Activated CD8-positive, alpha-beta memory T cell treated with anti-CD3 and anti-CD28 coated beads, Interleukin-2, amount 50 U/mL, for 1 hour (primary cell): ENCODE measurements around the gene RAB37.

ENCODE experiments used
- DNase-seq: peaks from one replicate; pipeline ENCODE4 v3.0.0-alpha.2; 2020; ENCODE audit errors: extremely low read depth

RAB37 gene

DNA sequence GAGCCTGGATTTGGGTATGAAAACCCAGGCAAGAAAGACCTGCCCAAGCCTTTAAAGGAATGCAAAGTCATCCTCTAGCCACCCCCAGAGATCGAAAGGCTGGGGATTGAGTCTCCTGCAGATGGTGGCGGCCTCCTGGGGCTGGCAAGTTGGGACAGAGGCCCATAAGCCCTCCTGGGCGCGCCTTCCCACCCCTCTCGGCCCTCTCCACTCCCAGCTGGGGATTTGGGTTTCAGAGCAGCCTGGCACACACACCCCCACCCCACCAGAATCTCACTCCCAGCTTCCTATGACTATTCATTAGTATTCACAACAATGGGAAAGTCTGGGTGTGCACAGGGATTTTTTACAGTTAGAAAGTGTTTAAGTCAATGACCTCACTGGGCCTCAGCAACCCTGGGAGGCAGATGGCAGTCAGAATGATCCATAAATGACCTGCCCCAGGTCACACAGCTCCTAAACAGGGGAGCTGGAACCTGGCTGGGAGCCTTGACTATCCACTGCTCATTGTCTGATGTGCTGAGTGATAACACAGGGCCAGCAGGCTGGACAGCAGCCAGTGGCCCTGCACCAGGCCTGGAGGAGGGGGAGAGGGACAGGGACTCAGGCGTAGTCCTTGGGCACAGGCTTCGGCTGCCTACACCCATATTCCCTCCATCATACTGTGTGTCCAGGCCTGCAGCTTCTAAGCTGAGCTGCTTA is 23.5 kb downstream of the RAB37 start:
- DNase-seq: no peak

DNA sequence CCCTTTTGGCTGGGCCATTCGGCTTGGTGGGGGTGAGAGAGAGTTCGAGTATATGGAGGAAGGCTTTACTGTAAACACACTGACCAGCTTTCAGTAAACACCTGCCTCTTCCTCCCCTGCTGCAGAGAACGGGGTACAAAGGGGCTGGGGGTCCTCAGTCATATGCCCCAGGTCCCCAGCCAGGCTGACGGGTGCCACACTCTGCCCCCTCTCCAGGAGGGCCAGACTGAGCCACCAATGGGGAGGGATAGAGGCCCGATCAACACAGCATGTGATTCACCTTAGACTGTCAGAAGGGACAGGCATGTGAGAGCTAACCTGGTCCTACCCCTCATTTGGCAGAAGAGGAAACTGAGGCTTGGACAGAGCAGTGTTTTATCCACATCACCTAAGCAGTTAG is 24.4 kb downstream of the RAB37 start:
- DNase-seq: no peak

DNA sequence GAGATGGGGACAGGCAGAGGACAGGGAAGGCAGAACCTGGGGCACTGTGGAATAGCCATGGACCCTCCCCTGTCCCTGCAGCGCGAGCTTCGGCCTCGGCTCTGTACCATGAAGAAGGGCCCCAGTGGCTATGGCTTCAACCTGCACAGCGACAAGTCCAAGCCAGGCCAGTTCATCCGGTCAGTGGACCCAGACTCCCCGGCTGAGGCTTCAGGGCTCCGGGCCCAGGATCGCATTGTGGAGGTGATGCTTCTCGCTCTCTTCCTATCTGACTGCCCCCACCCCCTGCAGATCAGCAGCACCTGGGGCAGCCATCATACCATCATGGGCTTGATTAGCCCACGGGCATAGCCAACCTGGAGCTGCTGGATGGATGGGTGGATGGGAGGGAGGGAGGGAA is 24.9 kb downstream of the RAB37 start:
- no peak for DNase-seq

DNA sequence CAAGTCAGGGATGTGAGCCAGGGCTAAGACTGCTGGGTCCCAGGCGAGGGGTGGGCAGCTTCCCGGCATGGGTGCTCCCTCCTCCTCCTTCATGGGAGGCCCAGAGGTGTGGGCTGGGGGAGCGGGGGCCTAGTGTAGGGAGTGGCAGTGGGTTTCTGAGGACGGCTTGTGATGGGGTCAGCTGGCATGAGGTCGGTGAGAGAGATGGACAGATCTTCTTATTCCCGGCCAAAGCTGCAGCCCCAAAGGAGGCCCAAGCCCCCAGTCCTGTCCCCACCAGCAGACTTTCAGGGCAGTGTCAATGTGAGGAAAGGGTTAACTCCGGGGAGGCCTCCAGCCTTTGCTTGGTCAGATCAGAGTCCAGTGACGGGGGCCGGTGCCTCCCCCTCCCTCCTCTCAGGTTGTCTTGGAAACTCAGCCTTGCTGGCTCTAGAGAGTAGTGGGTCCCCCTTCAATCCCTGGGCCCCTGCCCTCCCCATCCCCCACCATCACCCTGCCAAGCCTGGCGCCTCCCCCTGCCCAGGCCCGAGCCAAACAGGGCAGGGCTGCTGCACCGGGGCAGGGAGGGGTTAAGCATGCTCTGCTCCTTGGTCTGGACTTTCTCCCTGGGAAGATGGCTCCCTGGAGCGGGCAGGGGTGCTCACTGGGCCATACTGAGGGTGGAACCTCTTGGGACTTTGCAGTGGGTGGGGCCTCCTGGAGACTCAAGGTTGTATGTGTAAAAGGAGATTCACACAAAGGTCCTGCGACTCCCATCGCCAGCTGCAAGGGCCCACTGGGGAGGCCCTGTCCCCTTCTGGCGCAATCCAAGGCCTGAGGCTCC is 26.7 kb downstream of the RAB37 start:
- DNase-seq: no peak

DNA sequence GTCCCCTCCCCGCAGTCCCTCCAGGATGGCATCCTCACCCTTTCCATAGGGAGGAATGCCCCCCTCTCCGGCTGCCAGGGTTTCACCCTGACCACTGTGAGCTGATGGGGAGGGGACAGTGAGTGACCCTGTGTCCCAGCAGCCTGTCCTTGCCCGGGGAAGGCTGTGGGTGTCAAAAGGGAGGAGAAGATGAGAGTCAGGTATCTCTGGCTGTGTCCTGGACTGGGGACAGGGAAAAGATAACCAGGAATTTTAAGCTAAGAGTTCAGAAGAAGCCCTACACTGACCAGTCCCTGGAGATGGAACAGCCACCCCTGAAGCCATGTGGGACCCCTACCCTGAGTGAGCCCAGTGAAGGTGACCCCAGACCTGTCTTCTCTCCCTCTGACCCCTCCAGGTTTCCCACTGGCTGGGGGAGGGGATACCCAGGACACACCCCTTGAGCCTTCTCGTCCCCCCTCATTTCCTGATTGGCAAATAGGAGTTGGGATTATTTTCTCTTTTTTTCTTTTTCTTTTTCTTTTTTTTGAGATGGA is 27.8 kb downstream of the RAB37 start:
- no peak for DNase-seq

DNA sequence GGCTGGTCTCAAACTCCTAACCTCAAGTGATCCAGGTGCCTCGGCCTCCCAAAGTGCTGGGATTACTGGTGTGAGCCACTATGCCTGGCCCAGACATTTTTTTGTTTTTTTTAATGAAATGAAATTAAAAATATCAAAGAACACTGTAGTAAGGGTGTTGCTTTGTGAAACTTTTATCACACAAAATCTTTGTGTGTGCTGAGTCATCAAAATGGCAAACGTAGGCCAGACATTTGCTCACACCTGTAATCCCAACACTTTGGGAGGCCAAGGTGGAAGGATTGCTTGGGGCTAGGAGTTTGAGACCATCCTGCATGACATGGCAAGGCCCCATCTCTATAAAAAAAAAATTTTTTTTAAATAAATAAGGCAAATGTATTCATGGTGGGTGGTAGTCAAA is 29.4 kb downstream of the RAB37 start:
- no peak for DNase-seq

DNA sequence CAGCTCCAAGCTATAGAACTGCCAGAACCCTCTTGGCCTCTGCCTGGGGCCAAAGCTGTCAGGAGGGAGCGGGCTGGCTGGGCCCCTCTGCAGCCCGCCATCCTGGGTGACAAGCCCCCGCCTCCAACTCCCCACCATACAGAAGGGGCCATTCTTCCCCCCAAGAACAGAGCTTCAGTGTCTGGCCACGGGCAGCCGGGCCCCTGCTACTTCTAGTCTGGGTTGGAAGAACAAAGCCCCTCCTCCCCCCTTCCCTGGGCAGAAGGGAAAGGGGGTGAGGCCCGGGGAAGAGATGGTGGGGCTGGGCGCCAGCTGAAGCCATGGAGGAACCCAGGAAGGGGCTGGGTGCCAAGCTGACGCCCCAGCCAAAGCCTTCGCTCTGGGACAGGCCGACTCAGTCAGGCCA is 30.1 kb downstream of the RAB37 start:
- no peak for DNase-seq

DNA sequence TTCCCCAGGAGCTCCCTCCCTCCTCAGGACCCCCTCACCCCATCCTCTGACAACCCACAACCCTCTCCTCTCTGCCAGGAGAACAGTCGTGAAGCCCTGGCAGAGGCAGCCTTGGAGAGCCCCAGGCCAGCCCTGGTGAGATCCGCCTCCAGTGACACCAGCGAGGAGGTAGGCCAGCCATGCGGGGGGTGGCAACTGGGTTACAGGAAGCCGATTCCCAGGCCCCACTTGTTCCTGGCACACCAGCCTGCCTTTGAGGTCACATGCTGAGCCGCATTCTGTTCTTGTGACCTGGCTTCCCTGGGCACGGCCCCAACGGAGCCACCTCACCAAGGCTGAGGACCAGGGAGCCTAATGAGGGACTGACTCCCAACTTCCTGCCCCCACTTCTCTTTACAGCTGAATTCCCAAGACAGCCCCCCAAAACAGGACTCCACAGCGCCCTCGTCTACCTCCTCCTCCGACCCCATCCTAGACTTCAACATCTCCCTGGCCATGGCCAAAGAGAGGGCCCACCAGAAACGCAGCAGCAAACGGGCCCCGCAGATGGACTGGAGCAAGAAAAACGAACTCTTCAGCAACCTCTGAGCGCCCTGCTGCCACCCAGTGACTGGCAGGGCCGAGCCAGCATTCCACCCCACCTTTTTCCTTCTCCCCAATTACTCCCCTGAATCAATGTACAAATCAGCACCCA is 31.2 kb downstream of the RAB37 start:
- DNase-seq: no peak

DNA sequence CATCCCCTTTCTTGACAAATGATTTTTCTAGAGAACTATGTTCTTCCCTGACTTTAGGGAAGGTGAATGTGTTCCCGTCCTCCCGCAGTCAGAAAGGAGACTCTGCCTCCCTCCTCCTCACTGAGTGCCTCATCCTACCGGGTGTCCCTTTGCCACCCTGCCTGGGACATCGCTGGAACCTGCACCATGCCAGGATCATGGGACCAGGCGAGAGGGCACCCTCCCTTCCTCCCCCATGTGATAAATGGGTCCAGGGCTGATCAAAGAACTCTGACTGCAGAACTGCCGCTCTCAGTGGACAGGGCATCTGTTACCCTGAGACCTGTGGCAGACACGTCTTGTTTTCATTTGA is 31.7 kb downstream of the RAB37 start:
- DNase-seq: no peak

DNA sequence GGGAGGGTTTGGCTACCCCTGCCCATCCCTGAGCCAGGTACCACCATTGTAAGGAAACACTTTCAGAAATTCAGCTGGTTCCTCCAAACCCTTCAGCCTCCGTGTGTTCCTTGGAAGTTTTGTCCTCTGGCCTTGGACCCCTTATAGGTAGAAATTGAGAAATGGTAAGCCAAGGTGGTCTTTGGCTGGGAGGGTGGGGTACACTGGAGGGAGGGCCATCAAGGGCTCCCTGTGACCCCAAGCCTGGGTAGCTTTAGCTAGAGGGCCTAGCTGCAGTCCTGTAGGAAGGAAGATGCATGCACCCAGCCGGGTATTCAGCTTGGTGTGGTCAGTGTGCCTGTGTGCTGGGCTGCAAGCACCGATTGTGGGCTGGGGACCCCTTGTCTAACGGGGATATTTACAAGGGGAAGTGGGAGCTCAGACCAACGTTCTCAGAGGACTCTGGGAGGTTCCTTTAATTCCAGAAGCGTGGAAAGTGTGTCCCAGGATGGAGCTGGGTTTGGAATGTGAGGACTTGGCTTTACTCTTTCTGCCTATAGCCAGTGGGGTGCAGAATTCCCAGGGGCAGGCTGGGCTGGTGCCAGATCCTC is 32.3 kb downstream of the RAB37 start:
- no peak for DNase-seq

DNA sequence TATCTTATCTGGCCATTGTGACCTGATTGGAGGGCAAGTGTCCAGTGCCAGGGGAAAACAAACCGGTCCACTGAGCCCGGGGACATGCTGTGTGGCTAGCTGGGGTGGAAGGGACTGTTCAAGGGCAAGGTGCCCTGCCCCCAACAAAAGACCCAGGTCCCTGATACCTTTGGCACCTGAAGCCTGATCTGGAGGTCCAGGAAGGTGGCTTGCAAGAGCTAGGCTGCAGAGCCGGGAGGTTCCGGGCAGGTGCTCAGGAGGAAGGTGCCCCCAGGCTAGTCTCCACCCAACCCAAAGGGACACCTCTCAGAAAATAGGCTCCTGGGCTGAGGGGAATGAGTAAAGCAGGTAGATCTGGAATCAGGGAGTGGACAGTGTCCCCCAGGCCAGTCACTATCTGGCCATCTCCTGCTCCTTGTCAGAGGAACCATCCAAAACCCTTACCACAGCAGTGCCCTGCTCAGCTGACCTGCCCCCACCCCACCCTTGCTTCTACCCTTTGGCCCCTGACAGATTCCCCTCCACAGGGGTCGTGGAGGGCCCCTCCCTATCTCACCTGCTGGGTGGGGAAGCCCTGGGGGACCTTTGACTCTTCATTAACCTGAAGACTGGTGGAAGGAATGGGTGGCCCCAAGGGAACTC is 32.9 kb downstream of the RAB37 start:
- DNase-seq: no peak

DNA sequence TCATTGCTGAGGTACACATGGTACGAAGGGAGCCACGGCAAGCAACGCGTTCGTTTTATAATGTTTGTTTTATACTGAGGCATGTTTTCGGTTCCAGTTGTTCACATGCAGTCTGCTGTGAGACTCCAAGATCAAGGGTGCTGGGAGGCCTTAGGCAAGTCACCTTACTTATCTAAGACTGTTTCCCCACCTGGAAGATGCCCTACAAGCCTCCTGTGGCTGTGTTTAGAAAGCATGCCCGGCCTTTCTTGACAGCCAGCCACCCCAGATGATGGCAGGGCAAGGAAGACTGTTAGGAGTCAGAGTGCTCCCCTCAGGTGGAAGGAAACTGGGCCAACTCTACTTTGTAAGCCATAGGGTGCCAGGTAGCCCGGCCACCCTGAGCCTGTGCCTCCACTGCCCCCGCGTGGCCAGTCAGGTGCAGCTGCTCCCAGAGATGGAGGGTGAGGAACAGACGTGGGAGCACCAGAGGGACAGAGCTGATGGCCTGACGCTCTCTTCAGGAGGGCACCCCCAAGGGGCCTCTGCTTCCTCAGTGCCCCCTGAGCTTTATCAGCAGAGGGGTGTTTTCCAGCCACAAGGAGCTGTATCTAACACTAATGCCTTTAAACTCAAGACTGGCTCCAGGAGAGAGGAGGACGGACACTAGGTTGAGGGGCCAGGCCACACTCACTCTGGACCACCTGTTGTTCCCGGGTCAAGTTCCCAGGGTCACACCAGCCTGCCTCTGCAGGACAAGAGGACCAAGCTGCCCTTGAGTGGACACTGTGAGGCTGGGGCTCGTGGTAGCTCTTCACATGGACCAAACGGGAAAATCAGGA is 33.7 kb downstream of the RAB37 start:
- DNase-seq: peak; percentile 55

DNA sequence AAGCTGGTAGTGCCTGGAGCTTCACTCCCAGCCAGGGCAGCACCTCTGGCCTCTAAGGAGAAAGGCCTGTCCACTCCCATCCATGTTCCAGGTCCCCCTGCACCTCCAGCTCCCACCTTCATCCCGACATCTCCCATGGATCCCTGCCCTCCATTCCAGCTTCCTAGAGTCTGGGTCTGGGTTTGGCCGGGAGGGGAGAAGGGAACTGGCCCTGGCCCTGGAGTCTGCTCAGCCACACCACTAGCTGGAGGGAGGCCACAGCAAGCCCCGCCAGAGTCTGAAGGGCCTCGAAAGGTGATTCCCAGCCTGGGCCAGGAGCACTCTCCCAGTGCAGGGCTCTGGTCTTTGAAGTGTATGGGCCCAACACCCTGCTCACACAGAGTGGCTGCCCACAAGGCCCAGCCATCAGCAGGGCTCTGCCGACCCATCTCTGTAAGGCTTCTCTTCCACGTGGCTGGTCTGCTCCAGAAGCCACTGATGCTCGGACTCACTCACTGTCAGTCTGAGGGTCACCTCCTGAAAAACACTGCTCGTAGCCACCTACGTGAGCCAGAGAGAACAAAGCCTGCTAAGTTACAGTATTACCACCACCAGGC is 34.4 kb downstream of the RAB37 start:
- no peak for DNase-seq

DNA sequence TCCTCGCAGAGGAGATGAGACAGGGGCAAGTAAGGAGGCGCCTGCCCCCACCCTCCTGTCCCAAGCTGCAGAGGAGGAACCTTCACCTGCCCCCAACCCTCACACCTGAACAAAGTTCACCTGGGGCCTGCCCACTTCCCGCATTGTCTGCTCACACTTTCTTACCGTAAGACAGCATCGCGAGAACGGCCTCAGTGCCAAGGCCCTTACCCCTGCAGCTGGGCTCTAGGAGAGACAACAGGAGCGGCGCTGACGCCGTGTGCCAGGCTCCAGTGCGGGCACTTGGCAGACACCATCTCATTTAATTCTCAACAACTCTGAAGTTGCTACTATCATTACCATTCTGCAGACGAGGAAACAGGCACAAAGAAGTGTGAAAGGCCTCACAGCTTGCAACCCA is 35.0 kb downstream of the RAB37 start:
- no peak for DNase-seq

DNA sequence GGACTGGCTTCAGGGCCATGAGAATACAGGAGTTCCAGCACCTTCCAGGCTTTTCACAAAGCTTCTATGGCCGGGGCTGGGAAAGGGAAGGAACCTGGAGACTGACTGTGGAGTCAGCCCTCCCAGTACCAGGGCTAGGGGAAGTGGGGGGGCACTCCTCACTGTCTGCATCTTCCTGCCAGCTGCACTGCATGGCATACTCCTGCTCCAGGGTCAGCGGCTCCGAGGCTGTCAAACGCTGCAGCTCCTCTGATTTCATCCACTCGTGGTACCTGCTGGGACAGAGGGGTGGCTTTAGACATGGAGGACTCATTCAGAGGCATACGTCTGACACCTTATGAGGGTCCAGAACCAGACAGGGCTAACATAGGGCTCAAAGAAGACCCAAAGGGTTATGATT is 36.4 kb downstream of the RAB37 start:
- no peak for DNase-seq

DNA sequence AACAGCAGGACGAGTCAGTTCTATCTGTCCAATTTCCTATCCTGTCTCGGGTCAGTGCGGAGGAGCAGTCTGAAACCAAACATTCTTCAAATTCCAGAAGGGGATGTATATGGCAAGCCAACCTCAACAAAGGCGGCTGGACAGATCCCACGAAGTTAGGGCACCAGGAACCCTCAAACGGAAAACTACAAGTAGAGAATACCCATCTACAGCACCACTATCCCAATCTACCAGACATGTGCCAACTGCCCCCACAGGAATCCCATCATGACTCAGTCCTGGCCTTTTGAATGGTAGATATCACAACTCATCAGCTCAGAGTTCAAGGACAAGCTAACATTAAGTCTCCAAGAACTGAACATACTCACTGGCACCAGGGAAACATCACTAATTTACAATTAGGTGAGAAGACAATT is 36.8 kb downstream of the RAB37 start:
- no peak for DNase-seq

DNA sequence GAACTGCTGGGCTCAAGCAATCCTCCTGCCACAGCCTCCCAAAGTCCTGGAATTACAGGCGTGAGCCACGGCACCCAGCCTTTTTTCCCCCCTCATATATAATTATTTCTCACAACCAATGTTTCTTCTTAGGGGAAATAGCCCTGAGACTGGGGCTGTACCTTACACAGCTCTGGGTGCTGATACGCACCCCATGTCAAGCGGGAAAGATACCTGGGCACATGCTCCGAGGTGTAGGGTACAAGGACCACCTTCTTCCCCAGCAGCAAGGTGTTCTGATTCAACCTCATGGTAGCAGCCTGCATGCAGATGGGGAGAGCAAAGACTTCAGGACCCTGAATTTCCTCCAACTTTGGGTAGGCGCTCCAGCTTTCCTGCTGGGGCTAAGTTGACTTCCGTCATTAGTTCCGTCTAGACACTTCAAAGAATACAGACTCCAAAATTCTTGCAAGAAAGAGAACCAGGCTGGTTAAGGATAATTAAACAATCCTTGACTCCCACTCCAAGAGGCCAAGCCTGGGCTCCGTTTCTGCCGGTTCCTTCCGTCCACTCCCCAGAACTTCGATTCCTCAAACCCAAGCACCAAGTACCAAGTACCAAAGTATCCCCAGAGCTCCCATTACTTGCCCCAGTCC is 38.5 kb downstream of the RAB37 start:
- no peak for DNase-seq

DNA sequence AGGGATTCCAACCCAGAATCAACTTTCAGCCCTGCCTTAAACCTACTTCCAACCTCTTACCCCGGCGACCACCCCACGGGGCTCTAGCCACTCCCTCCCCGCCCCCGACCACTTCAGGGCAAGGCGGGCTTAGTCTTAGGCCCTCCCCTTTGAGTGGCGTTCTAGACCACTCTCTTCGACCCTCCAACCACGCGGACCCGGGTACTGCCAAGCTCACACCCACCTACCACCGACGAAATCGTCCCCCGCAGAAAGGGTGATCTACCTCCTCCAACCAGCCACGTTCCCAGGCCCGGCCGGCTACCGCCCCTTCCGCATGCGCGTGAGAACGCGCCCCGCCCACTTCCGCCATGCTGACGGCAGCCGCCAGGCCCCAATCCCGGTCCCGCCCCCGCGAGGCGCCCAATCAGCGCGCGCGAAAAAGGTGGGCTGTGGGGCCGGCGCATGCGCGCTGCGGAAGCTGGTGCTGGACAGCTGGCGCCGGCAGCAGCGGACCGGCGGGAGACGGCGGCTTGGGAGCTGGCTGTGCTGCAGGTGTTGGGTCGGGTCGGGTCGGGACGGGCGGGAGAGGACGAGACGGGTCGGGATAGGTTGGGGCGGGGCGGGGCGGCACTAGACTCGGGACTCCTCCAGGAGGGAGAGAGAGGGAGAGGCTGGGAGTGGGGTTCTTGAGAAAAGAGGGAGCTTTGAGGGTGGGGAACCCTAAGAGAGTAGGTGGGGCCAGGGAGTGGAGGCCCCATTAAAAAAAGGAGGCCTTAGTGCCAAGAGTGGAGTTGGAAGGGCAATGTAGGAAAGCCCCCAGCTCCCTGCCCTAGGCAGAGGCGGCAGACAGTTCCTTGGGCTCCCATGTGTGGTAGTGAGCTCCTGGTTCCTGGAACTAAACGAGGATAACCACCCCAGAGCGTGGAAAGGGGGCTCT is 39.2 kb downstream of the RAB37 start, which contains the start of gene NAT9:
Gene NAT9, minus strand, starts transcription at position 302 of the 919 bp plus-strand sequence. CDS start 647 bp downstream, outside the sequence.
- peak; percentile 93 for DNase-seq

DNA sequence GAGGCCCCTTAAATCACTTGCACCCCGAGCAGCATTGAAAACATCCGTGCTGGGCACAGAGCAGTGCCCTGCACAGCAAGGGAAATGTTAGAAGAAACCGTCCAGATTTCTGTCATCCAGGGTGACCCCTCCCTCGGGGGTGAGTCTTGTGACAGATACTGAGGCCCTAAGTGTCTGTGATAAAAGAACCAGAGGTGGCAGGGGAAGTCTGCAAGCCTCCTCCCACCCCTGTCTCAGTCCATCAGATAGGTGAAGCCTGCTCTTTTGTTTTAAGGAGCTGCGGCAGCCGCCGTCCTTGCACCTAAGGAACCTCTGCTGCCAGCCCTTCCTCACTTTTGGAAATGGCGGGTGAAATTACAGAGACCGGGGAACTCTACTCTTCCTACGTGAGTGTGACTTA is 39.9 kb downstream of the RAB37 start:
- DNase-seq: no peak
